Activated CD8-positive, alpha-beta memory T cell treated with anti-CD3 and anti-CD28 coated beads for 1 hour (primary cell): ENCODE data around the gene PMP22.

ENCODE experiments used
- DNase-seq, 2 donors: peaks; one replicate each; pipeline ENCODE4 v3.0.0-alpha.2; 2020; ENCODE audit warnings: low read depth in 1 of 2; ENCODE audit errors: extremely low read depth in 1 of 2

The PMP22 gene

GRCh38 chr17:15265131-15265530 is at the start of gene PMP22:
Gene PMP22 (minus strand): TSS chr17:15265326. CDS start chr17:15260727, 4,599 bp downstream.
- no peak for DNase-seq

GRCh38 chr17:15311996-15312395 is 46.9 kb upstream of the PMP22 start:
- no peak for DNase-seq

- DNase-seq, result no peak
Measured at GRCh38 chr17:15309793-15310192, 44.7 kb upstream of the PMP22 start.

GRCh38 chr17:15309236-15309635 is 44.1 kb upstream of the PMP22 start:
- DNase-seq, result no peak

GRCh38 chr17:15308758-15309157 is 43.6 kb upstream of the PMP22 start:
- no peak for DNase-seq

GRCh38 chr17:15307710-15308111 is 42.6 kb upstream of the PMP22 start:
- DNase-seq, result no peak

- no peak for DNase-seq
Measured at GRCh38 chr17:15303851-15304250, 38.7 kb upstream of the PMP22 start.

GRCh38 chr17:15303268-15303667 is 38.1 kb upstream of the PMP22 start:
- no peak for DNase-seq

GRCh38 chr17:15301845-15302244 is 36.7 kb upstream of the PMP22 start:
- DNase-seq, result no peak

GRCh38 chr17:15298176-15298575 is 33.0 kb upstream of the PMP22 start:
- DNase-seq, result no peak

- no peak for DNase-seq
Measured at GRCh38 chr17:15293558-15293957, 28.4 kb upstream of the PMP22 start.

- DNase-seq, result no peak
Measured at GRCh38 chr17:15291674-15292361, 26.7 kb upstream of the PMP22 start.

GRCh38 chr17:15290605-15291004 is 25.5 kb upstream of the PMP22 start:
- DNase-seq, result no peak

- DNase-seq, result no peak
Measured at GRCh38 chr17:15289285-15290183, 24.4 kb upstream of the PMP22 start.

GRCh38 chr17:15288859-15289258 is 23.7 kb upstream of the PMP22 start:
- DNase-seq, result no peak

GRCh38 chr17:15287538-15288267 is 22.6 kb upstream of the PMP22 start:
- no peak for DNase-seq

GRCh38 chr17:15285466-15285865 is 20.3 kb upstream of the PMP22 start:
- no peak for DNase-seq

- DNase-seq, result no peak
Measured at GRCh38 chr17:15284537-15284936, 19.4 kb upstream of the PMP22 start.

- no peak for DNase-seq
Measured at GRCh38 chr17:15284107-15284506, 19.0 kb upstream of the PMP22 start.

- DNase-seq, result no peak
Measured at GRCh38 chr17:15281909-15282308, 16.8 kb upstream of the PMP22 start.

- no peak for DNase-seq
Measured at GRCh38 chr17:15278924-15279477, 13.9 kb upstream of the PMP22 start.
